Measurements from ENCODE around the gene PRKAR1A.

The PRKAR1A gene

GRCh38 chr17:68592682-68593641 is 80.7 kb downstream of the PRKAR1A start:
- no peak for DNase-seq (ENCODE audit: low read depth, low spot score)
- H3K4me3 ChIP-seq (ENCODE audit: low read length): no peak overlapping the region

GRCh38 chr17:68594552-68594951 is 82.3 kb downstream of the PRKAR1A start:
- no peak for DNase-seq (ENCODE audit: low read depth, low spot score)

GRCh38 chr17:68595496-68595895 is 83.3 kb downstream of the PRKAR1A start:
- DNase-seq (ENCODE audit: low read depth, low spot score): no peak
- no peak overlapping the region for H3K4me3 ChIP-seq (ENCODE audit: low read length)

More at GRCh38 chr17:68594552-68594951, 82.3 kb downstream of the PRKAR1A start:
- H3K4me3 ChIP-seq (ENCODE audit: low read length): no peak overlapping the region

GRCh38 chr17:68595986-68596385 is 83.8 kb downstream of the PRKAR1A start:
- DNase-seq (ENCODE audit: low read depth, low spot score): peak; percentile 55
- H3K4me3 ChIP-seq (ENCODE audit: low read length): no peak overlapping the region

GRCh38 chr17:68596411-68596945 is 84.2 kb downstream of the PRKAR1A start:
- no peak for DNase-seq (ENCODE audit: low read depth, low spot score)
- H3K4me3 ChIP-seq (ENCODE audit: low read length): no peak overlapping the region

- no peak overlapping the region for H3K4me3 ChIP-seq (ENCODE audit: low read length)
- DNase-seq (ENCODE audit: low read depth, low spot score): no peak
Observed at GRCh38 chr17:68598074-68598473, 85.8 kb downstream of the PRKAR1A start.

GRCh38 chr17:68598545-68598961 is 86.3 kb downstream of the PRKAR1A start:
- DNase-seq (ENCODE audit: low read depth, low spot score): no peak
- H3K4me3 ChIP-seq (ENCODE audit: low read length): no peak overlapping the region

- no peak for DNase-seq (ENCODE audit: low read depth, low spot score)
- H3K4me3 ChIP-seq (ENCODE audit: low read length): no peak overlapping the region
Observed at GRCh38 chr17:68599091-68599490, 86.9 kb downstream of the PRKAR1A start.

GRCh38 chr17:68599552-68600066 is 87.4 kb downstream of the PRKAR1A start:
- no peak overlapping the region for H3K4me3 ChIP-seq (ENCODE audit: low read length)
- no peak for DNase-seq (ENCODE audit: low read depth, low spot score)

- no peak for DNase-seq (ENCODE audit: low read depth, low spot score)
- H3K4me3 ChIP-seq (ENCODE audit: low read length): no peak overlapping the region
Observed at GRCh38 chr17:68600067-68600930, 88.1 kb downstream of the PRKAR1A start.
